ENCODE data around the gene TAF4. TPM values are rescaled to one million over a fixed set of nuclear protein-coding genes. Genes with fewer than 3 reads are reported as not detected.

TAF4 gene
- total RNA-seq, 1 experiment from 2014 or later: 21.0 TPM

DNA sequence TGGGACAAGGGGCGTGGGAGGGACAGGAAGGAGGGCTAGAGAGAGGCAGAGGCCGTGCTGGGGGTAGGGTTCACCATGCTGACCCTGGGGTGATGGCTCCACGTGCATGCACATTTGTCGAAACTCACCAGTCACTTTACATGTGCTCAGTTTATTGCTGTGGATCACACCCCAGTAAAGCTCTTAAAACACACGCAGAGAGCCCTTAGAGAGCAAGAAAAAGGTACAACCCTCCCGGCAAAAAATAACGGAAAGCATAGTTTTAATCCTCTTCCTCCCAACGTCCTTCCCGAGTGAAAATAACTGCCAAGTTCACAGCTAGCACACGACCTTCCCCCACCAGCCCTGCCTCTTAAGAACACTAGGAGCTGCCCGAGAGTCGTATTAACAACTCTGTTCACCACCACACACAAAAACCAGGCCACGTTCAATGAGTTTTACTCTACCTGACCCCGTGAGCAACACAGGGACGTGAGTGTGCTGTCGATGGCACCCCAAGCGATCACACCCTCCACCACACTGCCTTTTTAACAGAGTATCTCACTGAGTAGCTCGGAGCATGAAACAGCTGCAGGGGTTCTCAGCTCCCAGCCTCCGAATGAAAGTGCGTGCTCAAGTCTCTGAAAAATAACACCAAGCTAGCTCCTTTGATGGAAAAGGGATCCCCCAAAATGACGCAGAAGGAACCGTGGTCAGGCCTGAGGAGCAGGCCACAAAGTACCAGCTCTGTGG is 39.7 kb downstream of the TAF4 start:
- Histone ChIP-seq H3K4me3 (ENCODE audit: low read depth in 2 of 2, low read length in 2 of 2) (no peak overlapping the region), H3K4me1 (ENCODE audit: control insufficient read depth, insufficient read depth, low read length) (peaks cover 34% of the 10 kb centered on the region), H3K36me3 (ENCODE audit: control insufficient read depth, insufficient read depth, low read length) (no peaks in the 10 kb centered on the region), H3K27me3 (ENCODE audit: control insufficient read depth, insufficient read depth, low read length) (no peaks in the 10 kb centered on the region), H3K27ac (ENCODE audit: low read length) (peak overlapping the region; percentile 53), H3K9me3 (ENCODE audit: control insufficient read depth, insufficient read depth, low read depth, low read length) (no peaks in the 10 kb centered on the region)
- TF ChIP-seq TCF7L2 (IDR thresholded peaks at IDR 0.05; ENCODE audit: low read depth, low read length) (no peak), POLR2AphosphoS5 (IDR thresholded peaks at IDR 0.05; ENCODE audit: low read depth, low read length) (no peak), SIN3A (IDR thresholded peaks at IDR 0.05; ENCODE audit: borderline replicate concordance, insufficient read depth, low read depth, low read length) (no peak)
- TF ChIP-seq, protein P1, sequence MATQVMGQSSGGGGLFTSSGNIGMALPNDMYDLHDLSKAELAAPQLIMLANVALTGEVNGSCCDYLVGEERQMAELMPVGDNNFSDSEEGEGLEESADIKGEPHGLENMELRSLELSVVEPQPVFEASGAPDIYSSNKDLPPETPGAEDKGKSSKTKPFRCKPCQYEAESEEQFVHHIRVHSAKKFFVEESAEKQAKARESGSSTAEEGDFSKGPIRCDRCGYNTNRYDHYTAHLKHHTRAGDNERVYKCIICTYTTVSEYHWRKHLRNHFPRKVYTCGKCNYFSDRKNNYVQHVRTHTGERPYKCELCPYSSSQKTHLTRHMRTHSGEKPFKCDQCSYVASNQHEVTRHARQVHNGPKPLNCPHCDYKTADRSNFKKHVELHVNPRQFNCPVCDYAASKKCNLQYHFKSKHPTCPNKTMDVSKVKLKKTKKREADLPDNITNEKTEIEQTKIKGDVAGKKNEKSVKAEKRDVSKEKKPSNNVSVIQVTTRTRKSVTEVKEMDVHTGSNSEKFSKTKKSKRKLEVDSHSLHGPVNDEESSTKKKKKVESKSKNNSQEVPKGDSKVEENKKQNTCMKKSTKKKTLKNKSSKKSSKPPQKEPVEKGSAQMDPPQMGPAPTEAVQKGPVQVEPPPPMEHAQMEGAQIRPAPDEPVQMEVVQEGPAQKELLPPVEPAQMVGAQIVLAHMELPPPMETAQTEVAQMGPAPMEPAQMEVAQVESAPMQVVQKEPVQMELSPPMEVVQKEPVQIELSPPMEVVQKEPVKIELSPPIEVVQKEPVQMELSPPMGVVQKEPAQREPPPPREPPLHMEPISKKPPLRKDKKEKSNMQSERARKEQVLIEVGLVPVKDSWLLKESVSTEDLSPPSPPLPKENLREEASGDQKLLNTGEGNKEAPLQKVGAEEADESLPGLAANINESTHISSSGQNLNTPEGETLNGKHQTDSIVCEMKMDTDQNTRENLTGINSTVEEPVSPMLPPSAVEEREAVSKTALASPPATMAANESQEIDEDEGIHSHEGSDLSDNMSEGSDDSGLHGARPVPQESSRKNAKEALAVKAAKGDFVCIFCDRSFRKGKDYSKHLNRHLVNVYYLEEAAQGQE (IDR thresholded peaks at IDR 0.05; ENCODE audit: insufficient read depth in 1 of 2, low read depth in 2 of 2, low read length in 1 of 2): no peak
- TF ChIP-seq, protein P2, sequence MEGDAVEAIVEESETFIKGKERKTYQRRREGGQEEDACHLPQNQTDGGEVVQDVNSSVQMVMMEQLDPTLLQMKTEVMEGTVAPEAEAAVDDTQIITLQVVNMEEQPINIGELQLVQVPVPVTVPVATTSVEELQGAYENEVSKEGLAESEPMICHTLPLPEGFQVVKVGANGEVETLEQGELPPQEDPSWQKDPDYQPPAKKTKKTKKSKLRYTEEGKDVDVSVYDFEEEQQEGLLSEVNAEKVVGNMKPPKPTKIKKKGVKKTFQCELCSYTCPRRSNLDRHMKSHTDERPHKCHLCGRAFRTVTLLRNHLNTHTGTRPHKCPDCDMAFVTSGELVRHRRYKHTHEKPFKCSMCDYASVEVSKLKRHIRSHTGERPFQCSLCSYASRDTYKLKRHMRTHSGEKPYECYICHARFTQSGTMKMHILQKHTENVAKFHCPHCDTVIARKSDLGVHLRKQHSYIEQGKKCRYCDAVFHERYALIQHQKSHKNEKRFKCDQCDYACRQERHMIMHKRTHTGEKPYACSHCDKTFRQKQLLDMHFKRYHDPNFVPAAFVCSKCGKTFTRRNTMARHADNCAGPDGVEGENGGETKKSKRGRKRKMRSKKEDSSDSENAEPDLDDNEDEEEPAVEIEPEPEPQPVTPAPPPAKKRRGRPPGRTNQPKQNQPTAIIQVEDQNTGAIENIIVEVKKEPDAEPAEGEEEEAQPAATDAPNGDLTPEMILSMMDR (IDR thresholded peaks at IDR 0.05): no peak; the same call in 1 of the 2 replicates
- DNase-seq (ENCODE audit: low read depth, low spot score) (no peak), ATAC-seq (peak; percentile 74; the same call in 1 of the 2 replicates)
- ChIA-PET CTCF (interaction anchor here (1.1 kb wide), 1 partner anchor 29 kb away, joined by 3 read pairs; no protein-coding TSS in a partner anchor), POLR2A (no interaction called here)
- no TSS peak for BruUV-seq (replicated peaks)
- in situ Hi-C loops (cut with HindIII; ENCODE audit: low pct_unique_long_range_greater_than_20kb, low sequenced_read_pairs) (no loop called here), intact Hi-C loops (cut with micrococcal nuclease; ENCODE audit: unreplicated experiment) (no loop called here)

DNA sequence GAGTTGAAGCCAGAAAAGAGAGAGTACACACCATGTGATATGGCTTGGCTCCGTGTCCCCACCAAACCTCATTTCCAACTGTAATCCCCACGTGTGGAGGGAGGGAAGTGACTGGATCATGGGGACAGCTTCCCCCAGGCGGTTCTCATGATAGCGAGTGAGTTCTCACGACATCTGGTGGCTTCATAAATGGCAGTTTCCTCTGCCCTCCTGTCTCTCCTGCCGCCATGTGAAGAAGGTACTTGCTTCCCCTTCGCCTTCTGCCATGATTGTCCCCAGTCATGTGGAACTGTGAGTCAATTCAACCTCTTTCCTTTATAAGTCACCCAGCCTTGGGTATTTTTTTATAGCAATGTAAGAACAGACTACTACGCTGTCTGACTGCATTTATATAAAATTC is 40.3 kb downstream of the TAF4 start:
- Histone ChIP-seq H3K4me3 (ENCODE audit: low read depth in 2 of 2, low read length in 2 of 2) (no peak overlapping the region), H3K27ac (ENCODE audit: low read length) (peak overlapping the region; percentile 53), H3K36me3 (ENCODE audit: control insufficient read depth, insufficient read depth, low read length) (no peaks in the 10 kb centered on the region), H3K4me1 (ENCODE audit: control insufficient read depth, insufficient read depth, low read length) (peaks cover 29% of the 10 kb centered on the region), H3K27me3 (ENCODE audit: control insufficient read depth, insufficient read depth, low read length) (no peaks in the 10 kb centered on the region), H3K9me3 (ENCODE audit: control insufficient read depth, insufficient read depth, low read depth, low read length) (no peaks in the 10 kb centered on the region)
- intact Hi-C loops (cut with micrococcal nuclease; ENCODE audit: unreplicated experiment): no loop called here
- CTCF ChIA-PET: interaction anchor here (1.1 kb wide), 1 partner anchor 29 kb away, joined by 3 read pairs; no protein-coding TSS in a partner anchor
- TF ChIP-seq, protein P1 (IDR thresholded peaks at IDR 0.05; ENCODE audit: insufficient read depth in 1 of 2, low read depth in 2 of 2, low read length in 1 of 2): no peak
- TF ChIP-seq, protein P2 (IDR thresholded peaks at IDR 0.05): no peak
- TF ChIP-seq SIN3A (IDR thresholded peaks at IDR 0.05; ENCODE audit: borderline replicate concordance, insufficient read depth, low read depth, low read length): no peak
- no peak for TF ChIP-seq POLR2AphosphoS5 (IDR thresholded peaks at IDR 0.05; ENCODE audit: low read depth, low read length)
- DNase-seq (ENCODE audit: low read depth, low spot score) (no peak), ATAC-seq (no peak)
- in situ Hi-C loops (cut with HindIII; ENCODE audit: low pct_unique_long_range_greater_than_20kb, low sequenced_read_pairs): no loop called here
- POLR2A ChIA-PET: no interaction called here
- BruUV-seq (replicated peaks): no TSS peak

Data from Panc1 (cell line).